Hepatic stellate cell (primary cell): ENCODE results near the gene MYO1D.

Experiments
- DNase-seq: peaks from one replicate; pipeline ENCODE4 v3.0.0; 2011; ENCODE audit warnings: low spot score

The MYO1D gene

DNA sequence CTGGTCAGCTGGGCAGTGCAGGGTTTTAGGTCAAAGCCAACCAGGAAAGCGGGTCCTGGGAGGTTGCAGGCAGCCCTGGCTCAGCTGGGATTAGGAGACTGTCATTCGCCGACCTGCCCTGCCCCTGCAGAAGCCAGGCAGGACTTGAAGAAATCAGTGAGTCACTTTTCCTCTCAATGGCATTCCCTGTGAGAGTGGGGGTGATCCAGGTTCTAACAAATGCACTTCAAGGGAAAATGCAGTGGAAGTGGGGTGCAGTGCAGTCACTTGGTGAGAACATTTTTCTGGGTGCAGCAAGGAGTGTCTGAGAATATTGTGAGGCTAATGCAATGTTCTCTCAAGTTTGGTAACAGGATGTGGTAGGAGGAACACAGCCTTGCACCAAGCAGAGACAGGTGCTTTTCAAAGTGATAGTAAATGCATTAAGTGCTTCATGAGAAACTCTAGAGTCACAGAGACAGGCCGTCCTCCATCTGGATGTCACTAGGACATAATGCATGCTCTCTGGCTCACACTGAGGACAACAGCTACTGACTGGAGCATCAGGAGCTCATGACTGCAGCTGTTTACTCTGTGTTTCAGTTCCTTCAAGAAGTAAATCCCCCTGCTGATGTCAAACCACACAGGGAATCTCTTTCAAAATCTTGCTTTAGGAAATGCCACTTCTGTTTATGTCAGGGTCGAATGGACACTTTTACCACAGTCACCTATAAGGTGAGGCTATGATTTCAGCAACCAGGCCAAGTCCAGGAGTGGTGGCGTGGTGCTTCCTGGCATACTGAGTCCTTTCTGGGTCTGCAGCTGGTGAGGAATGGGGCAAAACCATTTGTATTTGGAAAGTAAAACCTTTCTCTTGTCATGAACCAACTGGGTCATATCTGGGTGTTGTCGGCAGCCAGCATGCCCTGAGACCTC is 373.4 kb downstream of the MYO1D start:
- DNase-seq: peak; percentile 53

DNA sequence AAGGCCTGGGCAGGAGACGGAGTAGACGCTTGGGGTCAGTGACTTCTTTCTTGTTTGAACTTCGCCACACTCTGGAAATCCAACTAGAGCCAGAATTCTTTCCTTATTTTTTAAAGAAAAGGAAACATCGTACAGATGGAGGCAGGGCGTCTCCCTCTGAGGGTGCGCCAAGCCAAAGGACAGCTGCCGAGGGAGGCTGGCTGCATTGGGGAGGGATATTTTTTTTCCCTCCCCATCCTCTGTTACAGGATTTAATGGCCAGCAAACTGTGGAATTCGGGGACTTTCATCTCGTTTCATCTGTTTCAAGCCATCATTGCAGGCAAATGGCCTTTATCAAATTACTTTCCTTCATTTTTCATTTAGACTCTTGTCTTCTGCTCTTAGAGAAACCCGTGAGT is 374.2 kb downstream of the MYO1D start:
- DNase-seq: no peak

DNA sequence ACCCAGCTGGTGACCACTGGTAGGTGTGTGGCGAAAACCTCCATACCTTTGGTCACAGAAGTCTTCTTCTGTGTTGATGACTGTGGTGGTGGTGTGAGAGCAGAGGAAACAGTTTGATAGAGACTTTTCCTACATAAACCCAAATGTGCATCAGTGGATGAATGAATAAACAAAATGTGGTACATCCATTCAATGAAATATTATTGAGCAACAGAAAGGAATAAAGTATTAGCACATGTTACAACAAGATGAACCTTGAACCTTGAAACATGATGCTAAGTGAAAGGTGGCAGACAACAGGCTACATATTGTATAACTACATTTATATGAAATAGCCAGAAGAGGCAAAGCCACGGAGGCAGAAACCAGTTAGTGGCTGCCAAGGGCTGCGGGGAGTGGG is 374.9 kb downstream of the MYO1D start:
- no peak for DNase-seq

DNA sequence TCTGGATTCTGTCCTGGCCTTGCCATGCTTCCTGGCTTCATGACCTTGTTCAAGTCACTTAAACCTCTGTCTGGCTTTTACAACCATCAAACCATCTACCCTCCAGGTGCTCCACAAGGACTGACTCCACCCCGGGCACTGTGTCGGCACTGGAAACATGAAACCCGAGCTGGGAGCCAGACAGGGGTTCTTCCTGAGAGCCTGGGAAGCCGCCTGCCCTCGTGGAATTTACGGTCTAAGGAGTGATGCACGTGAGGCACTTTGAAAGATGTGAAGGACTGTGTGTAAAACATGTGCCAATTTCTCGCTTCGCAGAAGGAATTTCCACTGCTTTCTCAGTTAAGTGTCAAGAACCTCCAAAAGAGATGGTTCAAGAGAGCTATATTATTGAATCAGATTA is 378.5 kb downstream of the MYO1D start:
- no peak for DNase-seq

DNA sequence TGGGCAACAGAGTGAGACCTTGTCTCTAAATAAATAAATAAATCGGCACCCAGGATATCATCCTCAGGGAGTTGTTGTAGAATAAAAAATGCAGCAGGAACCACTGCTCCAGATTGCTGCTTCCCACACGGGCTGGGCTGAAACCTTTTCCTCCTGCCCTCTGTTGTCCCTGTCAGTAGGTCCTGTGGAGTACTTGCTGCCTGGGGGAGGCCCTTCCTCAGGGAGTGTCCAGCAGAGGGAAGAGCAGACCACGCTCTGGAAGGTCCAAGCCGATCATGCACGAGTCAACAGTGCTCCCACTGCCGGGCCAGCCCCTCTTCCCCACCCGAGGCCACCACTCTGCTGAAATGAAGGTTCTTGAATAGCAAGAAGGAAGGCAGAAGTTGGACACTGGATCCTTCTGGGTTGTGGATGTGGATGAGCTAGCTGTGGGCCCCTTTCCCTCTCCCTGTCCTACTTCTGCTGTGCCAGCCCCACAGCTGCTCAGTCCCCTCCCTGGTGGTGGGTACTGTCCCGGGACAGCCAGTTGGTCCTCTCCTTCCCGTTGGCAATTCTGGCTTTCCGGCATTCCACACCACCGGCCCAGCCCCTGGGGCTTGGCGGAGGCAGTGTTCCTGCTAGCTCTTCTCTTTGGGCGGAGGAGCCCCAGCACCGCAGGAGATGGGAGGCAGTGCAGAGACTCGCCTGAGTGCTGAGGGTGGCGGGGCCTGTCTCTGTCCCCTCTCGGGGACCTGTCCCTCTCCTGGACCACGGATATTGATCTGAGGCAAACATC is 379.3 kb downstream of the MYO1D start:
- peak; percentile 65 for DNase-seq

DNA sequence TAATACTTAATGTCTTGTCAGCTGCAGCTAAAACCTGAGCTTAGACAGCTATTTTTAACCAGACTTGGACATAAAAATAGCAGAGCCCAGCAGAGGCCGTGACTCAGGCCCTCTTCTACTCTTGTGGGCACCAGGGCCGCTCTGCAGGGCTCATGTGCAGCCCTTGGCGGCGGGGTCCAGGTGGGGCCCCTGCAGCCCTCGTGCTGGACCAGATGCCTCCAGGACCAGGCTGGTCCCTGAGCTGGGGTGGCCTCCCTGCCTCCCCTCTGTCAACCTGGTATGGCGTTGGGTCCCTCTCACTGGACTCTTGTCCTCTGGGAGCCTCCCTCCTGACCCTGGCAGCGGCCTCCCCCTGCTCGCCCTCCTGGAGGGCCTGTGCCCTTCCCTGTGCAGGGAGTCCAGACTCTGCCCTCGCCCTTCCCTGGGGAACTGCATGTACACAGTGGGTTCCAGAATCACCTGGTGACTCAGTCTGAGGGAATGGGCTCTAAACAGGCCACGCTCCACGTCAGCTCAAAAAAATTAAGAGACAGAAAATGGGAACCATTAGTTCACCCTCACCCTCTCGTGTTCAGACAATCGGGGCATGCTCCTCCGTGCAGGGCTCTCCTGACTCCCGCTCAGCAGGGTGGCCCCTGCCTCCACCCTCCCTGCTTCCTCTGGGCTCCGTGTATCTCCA is 380.4 kb downstream of the MYO1D start:
- peak; percentile 94 for DNase-seq

DNA sequence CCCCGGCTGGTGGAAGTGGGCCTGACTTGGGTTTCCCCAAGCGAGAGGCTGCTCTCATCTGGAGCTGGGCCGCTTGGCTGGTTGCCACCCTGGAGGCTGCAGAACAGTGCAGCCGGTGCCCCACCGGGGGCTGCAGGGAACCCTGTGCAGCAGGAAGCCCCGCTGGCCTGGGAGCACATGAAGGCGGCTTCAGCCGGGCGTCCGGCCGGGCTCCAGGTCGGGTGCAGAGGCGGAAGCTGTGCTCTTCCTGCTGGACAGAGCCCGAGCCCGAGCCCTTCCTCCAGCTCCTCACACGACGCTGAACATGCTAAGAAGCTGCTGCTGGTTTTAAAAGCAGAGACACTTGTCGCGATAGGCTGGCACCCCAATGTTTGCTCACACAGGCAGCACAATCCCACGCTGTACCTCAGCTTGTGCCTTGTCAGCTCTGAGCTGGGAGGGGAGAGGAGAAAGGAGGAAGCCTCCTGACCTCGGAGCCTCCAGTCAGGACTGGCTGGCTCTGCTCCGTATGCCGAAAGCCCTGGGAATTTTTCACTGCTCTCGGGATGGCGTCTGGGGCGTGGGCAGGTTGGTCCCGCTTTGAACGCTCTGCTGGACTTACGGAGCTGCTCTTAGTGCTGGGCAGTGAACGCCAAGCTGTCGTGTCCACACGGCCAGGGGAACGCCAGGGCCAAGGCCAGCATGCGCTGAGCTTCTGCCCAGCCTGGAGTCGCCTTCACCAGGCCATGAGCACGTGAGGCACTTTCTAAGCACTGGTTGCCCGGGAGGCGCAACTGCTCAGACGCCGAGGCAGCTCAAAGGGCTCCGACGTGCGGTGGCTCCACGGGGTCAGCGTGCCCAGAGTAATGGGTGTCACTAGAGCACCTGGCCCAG is 381.3 kb downstream of the MYO1D start:
- DNase-seq: peak; percentile 70

DNA sequence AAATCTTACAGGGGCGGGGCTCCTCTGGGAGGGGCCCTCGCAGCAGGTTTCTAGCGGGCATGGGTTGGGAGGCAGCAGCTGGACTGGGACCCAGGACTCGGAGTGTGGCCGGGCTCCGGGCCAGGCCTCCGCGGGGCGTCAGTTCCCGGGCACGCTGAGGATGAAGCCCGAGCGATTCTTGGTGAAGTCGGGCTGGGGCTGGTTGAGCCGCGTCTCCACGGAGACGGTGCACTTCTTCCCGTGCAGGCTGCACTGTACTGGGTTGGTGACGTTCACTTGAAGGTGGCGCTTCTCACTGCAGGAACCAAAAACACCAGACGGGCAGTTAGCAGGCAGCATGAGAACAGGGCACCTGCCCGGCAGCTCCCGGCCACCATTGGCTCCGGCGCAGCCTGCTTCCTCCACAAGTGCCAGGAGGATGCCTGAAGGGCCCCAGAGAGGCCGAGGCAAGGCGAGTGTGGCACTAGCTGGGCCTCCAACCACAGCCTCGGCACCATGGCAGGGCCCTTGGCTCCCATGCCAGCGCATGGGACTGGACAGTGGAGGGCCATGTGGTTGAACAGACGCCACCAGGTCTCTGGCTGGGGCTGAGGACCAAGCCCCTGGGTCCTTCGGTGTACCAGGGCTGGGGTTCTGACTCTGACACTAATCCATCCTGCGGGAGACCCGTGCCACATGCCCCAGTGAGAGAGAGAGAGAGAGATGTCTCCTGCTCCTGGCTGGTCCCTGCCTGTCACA is 382.1 kb downstream of the MYO1D start:
- DNase-seq: no peak

DNA sequence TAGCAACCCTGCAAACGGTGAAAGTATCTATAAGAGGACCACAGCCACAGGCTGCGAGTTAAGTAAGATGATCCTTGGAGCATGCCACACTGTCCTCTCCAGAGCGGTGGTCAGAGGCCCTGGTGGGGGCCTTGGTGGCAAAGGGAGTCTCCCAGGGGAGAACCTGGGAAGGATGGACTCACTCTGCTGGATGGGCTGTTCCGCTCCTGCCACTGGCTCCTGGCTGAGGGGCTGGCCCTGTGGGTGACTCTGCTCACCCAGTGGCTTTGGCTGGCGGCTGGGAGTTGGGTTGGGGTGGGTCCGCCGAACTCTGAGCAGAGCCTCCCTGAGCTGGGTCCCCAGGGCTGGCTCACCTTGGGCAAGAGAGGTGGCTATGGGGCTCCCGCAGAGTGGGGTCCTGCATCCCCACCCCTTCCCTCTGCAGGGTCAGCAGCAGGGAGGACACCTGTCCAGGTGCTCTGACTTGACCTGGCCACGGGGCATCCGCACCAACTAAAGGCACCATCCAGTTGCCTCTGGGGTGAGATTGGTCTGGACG is 382.9 kb downstream of the MYO1D start:
- DNase-seq: no peak

DNA sequence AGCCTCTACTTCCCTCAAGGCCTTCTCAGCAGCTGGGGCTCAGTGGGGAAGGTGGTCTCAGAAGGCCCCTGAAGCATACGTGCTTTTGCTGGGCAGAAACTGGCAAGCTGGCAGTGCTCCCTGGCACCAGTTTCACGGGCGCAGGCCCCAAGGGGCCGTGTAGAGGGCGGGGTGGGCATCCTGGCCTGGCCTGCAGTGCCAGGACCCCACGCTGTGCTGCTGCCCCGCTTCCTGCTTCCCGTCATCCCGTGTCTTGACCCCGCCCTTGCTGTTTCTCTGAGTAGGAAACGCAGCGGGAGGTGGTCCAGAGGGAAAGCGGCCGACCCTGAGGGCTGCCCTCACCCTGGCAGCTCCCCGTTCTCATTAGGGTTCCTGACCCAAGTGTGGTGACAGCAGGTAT is 383.4 kb downstream of the MYO1D start:
- no peak for DNase-seq

DNA sequence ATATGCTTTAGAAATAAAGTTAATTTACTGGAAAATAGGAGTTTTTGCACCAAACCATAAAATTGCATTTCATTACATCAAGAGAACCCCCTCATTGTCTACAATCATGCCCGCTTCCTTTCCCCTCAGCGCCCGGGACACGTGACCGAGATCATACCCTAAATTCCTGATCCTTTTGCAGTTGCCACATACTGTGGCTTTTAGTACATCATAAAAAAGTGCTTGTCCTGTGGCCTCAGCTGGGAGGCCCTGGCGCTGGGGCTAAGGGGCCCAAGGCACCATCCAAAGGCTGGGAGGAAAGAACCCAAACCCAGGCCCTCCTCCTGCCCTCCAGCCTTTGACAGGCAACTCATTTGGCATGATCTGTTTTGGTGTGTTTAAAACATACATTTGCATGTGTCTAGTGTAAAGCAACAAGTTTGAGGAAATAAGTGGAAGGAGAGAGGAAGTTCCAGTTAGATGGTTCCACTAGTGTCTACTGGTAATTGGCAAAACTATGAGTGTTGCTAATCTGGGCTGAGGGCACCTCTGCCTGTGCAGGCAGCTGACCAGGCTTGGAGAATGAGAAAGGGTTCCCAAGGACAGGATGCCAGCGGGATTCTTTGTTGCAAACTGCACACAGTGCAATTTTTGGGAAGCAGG is 384.2 kb downstream of the MYO1D start:
- DNase-seq: no peak

DNA sequence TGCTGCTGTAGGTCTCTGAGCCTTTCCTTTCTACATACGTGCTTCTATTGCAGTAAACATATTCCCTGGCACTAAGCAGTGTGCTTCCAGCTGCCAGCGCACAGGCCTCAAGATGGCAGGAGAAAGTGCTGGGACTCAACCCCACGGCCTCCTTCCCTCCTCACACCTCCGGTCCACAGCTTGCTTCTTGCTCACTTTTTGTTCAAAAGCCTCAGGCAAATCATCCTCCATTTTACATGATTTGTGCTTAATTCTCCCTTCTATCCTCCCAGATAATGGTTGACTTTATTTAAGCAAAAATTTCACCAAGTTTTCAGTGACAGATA is 384.7 kb downstream of the MYO1D start:
- no peak for DNase-seq

DNA sequence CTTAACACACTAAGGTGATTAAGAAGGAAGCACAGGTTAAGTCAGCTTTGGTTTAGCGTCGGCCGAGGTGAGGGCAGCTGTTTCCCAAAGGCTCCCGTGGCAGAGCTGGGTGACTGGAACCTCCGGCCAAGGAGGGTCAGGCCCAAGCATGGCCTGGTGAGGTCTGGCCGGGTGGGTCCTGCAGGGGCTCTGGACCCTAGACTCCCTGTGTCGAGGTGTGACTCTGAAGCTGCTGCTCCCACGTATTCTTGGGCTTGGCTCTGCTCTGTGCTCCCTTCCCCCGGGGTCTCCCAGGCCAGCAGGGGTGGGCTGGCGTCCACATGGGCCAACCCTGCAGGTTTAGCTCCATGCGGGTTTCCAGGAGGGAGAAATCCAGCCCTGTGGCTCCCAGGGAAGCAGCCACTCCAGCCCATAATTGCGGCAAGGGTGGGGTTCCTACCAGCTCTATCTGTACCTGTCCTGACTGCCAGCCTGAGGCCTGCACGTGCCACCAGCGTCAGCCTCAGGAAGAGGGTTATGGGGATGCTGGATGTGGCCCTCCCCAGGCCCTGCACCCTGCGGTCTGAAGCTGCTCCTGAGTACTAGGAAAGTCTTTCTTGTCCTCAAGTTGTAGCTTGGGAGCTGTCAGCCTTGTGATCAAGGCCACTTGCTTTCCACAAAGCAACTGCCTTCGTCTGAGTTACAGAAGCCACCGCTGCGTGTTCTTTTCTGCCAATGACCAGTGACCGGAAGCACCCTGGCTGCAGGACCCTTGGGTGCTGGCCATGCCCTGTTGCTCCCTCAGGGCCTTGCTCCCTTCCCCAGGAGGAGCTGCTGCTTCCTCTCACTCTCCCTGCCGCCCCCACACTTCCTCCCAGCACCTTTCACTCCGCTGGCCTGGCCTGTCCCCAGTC is 385.3 kb downstream of the MYO1D start:
- no peak for DNase-seq

DNA sequence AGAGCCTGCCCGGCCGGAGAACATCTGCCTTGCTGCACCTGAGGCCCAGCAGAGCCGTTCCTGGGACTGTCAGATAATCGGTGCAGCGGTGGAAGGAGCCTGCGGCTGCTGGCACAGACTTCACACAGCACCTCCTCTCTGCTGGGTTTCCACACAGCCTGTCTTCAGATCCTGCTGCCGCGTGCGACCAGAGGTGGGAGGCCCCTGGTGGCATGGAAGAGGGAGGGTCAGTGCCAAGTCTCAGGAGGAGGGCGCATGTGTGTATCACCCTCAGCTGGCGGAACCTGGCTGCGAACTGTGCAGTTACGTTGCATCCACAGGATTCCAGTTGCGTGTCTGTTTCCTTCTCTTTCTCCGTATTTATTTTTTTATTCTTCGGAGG is 386.8 kb downstream of the MYO1D start:
- no peak for DNase-seq

DNA sequence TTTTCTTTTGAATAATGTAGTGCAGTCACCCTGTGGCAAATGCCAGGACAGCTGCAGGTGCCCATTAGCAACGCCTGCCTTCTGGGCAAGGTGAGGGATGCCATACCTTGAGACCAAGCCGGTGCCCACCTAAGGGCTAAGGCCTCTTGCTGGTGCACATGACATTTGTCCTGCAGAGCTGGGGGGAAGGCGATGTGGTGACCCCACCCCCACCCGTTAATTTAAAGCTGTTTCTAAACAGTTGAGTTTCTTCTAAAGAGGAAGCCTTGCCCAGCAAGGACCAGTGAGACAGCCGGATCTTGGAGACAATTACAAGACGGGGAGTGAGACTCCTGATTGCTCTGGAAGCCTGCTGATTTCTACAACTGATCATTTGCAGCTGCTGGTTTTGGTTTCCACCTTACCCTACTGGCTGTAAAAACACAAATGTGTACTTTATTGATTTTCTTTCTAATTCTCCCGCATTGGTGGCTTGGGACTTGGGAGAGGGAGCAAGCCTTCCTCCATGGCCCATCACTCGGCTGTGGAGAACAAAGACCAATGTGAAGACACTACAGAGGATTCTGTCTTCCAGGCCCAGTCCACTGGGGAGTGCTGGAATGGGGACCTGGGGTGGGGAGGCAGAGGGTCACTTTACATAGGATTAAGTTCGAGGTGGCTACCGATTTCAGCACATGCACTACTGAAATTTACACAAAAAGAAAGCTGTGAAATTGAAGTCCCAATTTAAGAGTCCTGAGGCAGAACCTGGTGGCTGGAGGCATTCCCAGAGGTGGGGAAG is 387.4 kb downstream of the MYO1D start:
- DNase-seq: no peak

DNA sequence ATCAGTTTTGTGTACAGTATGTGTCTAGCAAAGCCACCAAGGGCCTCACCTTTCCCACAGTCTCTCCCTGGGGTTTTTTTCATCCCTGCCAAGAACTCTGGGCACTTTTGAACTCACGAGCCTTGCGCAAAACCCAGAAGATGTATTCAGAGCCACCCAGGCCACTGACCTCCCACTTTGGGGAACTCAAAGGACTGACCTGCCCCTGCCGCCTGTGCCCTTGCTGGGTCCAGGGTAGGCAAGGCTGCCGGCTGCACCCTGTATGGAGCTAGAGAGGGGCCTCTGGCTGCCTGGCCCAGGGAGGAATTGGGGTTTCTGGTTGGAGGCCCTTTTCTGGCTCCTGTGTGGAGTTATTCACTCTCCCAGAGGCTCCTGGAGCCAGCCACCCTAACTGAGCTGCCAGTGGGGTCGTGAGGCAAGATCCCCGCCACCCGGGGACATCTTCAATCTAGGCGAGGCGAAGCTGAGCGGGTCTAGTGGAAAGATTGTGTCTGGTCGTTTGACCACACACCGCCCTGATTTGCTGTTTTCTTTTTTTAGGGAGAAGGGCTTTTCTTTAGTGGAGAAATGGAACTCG is 388.2 kb downstream of the MYO1D start:
- DNase-seq: no peak

DNA sequence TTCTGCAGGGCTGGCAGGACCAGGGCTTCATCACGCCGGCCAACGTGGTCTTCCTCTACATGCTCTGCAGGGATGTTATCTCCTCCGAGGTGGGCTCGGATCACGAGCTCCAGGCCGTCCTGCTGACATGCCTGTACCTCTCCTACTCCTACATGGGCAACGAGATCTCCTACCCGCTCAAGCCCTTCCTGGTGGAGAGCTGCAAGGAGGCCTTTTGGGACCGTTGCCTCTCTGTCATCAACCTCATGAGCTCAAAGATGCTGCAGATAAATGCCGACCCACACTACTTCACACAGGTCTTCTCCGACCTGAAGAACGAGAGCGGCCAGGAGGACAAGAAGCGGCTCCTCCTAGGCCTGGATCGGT is 388.8 kb downstream of the MYO1D start:
- DNase-seq: no peak

DNA sequence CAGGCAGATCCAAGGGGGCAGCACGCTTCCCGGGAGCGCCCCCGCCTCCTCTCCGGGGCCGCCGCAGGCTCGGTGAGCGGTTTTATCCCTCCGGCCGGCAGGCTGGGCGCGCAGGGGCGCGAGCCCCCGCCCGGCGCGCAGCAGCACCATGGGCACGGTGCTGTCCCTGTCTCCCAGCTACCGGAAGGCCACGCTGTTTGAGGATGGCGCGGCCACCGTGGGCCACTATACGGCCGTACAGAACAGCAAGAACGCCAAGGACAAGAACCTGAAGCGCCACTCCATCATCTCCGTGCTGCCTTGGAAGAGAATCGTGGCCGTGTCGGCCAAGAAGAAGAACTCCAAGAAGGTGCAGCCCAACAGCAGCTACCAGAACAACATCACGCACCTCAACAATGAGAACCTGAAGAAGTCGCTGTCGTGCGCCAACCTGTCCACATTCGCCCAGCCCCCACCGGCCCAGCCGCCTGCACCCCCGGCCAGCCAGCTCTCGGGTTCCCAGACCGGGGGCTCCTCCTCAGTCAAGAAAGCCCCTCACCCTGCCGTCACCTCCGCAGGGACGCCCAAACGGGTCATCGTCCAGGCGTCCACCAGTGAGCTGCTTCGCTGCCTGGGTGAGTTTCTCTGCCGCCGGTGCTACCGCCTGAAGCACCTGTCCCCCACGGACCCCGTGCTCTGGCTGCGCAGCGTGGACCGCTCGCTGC is 389.3 kb downstream of the MYO1D start:
- DNase-seq: peak; percentile 47
